ENCODE measurements around the gene OR4C6. TPM values are rescaled to one million over a fixed set of nuclear protein-coding genes. Genes with fewer than 3 reads are reported as not detected.

OR4C6 gene
- polyA plus RNA-seq, 2 of the 4 experiments (the other 2 are of a cell fraction), result not detected

GRCh38 chr11:55669376-55669775, 7.4 kb downstream of the OR4C6 start:
- TF ChIP-seq HOXB13 (CRISPR knock-in tag; IDR thresholded peaks at IDR 0.05; ENCODE audit: low read depth), result no peak
- no peak for TF ChIP-seq GATA3 (IDR thresholded peaks at IDR 0.05; ENCODE audit: borderline replicate concordance)
- TF ChIP-seq, protein P1, sequence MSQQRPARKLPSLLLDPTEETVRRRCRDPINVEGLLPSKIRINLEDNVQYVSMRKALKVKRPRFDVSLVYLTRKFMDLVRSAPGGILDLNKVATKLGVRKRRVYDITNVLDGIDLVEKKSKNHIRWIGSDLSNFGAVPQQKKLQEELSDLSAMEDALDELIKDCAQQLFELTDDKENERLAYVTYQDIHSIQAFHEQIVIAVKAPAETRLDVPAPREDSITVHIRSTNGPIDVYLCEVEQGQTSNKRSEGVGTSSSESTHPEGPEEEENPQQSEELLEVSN (IDR thresholded peaks at IDR 0.05; ENCODE audit: borderline replicate concordance, low read depth), result no peak
- TF ChIP-seq CBX8 (IDR thresholded peaks at IDR 0.05), result no peak
- TF ChIP-seq FOSB (CRISPR knock-in tag; IDR thresholded peaks at IDR 0.05), result no peak
- no peak for TF ChIP-seq PHF8 (IDR thresholded peaks at IDR 0.05; ENCODE audit: borderline replicate concordance, low read depth)
- TF ChIP-seq CHD2 (IDR thresholded peaks at IDR 0.05; ENCODE audit: low read length, partially characterized antibody), result no peak
- no peak for TF ChIP-seq HEYL (CRISPR knock-in tag; IDR thresholded peaks at IDR 0.05)
- no peak for TF ChIP-seq HOXA7 (CRISPR knock-in tag; IDR thresholded peaks at IDR 0.05)
- TF ChIP-seq ZSCAN20 (CRISPR knock-in tag; IDR thresholded peaks at IDR 0.05), result no peak
- no peak for TF ChIP-seq RAD21 (conservative IDR thresholded peaks at IDR 0.05 in 1 of 2, IDR thresholded peaks at IDR 0.05 in 1 of 2)
- no peak for TF ChIP-seq FOXS1 (CRISPR knock-in tag; IDR thresholded peaks at IDR 0.05)
- no peak for TF ChIP-seq ZC3H11A (IDR thresholded peaks at IDR 0.05)
- TF ChIP-seq TP53 (CRISPR knock-in tag; IDR thresholded peaks at IDR 0.05), result no peak
- TF ChIP-seq HES2 (IDR thresholded peaks at IDR 0.05), result no peak
- no peak for TF ChIP-seq HDAC2 (IDR thresholded peaks at IDR 0.05)
- TF ChIP-seq RCOR1 (IDR thresholded peaks at IDR 0.05; ENCODE audit: low read depth, low read length), result no peak
- TF ChIP-seq POLR2A (IDR thresholded peaks at IDR 0.05; ENCODE audit: low read length), result no peak
- Histone ChIP-seq H3K27ac (no peak overlapping the region), H3K4me3 (no peak overlapping the region), H3K4me2 (no peak overlapping the region), H3K4me1 (no peaks in the 10 kb centered on the region), H3K9me3 (no peaks in the 10 kb centered on the region)
- POLR2A ChIA-PET, result no interaction called here
- no peak for FAIRE-seq
- ATAC-seq, result no peak
- CTCF ChIA-PET, result no interaction called here
- DNase-seq (ENCODE audit: low read depth in 1 of 2, low spot score in 1 of 2), result no peak
- WGBS (ENCODE audit: missing lambda C conversion rate), result 15% methylated on average over 2 of the region's 2 CpGs

GRCh38 chr11:55673860-55674259, 11.9 kb downstream of the OR4C6 start:
- TF ChIP-seq ZNF302 (CRISPR knock-in tag; IDR thresholded peaks at IDR 0.05) (no peak), CBX2 (IDR thresholded peaks at IDR 0.05; ENCODE audit: borderline replicate concordance, low read depth) (no peak), FOXS1 (CRISPR knock-in tag; IDR thresholded peaks at IDR 0.05) (no peak), RNF2 (IDR thresholded peaks at IDR 0.05; ENCODE audit: borderline replicate concordance, low read depth) (no peak), MYC (IDR thresholded peaks at IDR 0.05; ENCODE audit: borderline replicate concordance, low read length) (no peak), RFX5 (IDR thresholded peaks at IDR 0.05) (no peak), KDM5A (IDR thresholded peaks at IDR 0.05) (no peak), NFE2L2 (conservative IDR thresholded peaks at IDR 0.05; ENCODE audit: low read length) (no peak), POLR2A (IDR thresholded peaks at IDR 0.05; ENCODE audit: low read length) (no peak), BCL3 (IDR thresholded peaks at IDR 0.05) (no peak), HDAC2 (IDR thresholded peaks at IDR 0.05) (no peak)
- TF ChIP-seq, protein P2, sequence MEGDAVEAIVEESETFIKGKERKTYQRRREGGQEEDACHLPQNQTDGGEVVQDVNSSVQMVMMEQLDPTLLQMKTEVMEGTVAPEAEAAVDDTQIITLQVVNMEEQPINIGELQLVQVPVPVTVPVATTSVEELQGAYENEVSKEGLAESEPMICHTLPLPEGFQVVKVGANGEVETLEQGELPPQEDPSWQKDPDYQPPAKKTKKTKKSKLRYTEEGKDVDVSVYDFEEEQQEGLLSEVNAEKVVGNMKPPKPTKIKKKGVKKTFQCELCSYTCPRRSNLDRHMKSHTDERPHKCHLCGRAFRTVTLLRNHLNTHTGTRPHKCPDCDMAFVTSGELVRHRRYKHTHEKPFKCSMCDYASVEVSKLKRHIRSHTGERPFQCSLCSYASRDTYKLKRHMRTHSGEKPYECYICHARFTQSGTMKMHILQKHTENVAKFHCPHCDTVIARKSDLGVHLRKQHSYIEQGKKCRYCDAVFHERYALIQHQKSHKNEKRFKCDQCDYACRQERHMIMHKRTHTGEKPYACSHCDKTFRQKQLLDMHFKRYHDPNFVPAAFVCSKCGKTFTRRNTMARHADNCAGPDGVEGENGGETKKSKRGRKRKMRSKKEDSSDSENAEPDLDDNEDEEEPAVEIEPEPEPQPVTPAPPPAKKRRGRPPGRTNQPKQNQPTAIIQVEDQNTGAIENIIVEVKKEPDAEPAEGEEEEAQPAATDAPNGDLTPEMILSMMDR (IDR thresholded peaks at IDR 0.05), result no peak
- FAIRE-seq (no peak), ATAC-seq (no peak), DNase-seq (ENCODE audit: low read depth in 1 of 2, low spot score in 1 of 2) (no peak)
- no peaks in the 10 kb centered on the region; the same call in 2 of the 3 replicates for H3K9me3 ChIP-seq
- H3K4me3 ChIP-seq, result no peak overlapping the region
- no peaks in the 10 kb centered on the region for H3K4me1 ChIP-seq
- no peak overlapping the region for H3K4me2 ChIP-seq
- no peak overlapping the region for H3K27ac ChIP-seq
- POLR2A ChIA-PET, result no interaction called here
- 3% methylated on average over 5 of the region's 5 CpGs for WGBS (ENCODE audit: missing lambda C conversion rate)
- CTCF ChIA-PET, result no interaction called here
